Measurements from ENCODE around the gene NOP10. TPM values are rescaled to one million over a fixed set of nuclear protein-coding genes. Genes with fewer than 3 reads are reported as not detected.

The NOP10 gene
- total and polyA plus RNA-seq, 2 of the 13 experiments (the other 11 are each of a cell fraction or from before 2014, with no cell fraction given): 239 to 369 TPM

DNA sequence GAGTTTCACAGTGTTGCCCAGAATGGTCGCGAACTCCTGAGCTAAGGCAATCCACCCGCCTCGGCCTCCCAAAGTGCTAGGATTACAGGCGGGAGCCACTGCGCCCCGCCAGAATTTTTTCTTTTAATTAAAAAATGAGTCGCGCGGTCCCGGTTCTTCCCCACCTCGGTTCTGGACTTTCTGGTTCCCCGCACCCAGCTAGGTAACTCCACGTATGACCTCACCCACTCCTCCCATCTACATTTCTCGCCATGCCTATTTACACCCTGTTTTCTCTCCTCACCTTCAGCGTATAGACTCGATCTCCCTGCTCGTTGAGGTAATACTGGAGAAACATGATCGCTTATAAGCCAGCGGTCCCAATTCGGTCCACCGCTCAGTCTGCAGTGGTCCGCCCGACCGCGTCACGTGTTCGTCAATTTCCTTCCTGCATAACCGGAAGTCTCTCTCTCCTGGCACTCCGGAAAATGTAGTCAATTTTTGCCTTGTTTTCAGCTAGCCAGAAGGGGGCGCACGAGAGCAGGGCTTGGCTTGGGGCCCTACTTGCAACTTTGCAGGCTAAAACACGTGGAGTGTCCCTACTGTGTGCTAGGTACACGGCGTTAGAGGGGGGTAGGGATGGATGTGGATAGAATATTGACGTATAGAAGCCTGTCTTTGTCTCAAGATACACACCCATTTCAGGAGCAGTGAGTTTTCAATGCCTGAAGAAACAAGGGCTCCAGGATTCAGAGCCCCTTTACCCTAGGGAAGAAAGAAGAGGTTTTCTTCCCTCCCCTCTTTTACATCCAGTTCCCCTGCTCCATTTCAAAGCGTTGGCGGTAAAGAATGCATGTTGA lies at the start of gene NOP10, which contains the start of gene NUTM1 (continued):
- TF ChIP-seq ZNF788 (CRISPR knock-in tag; IDR thresholded peaks at IDR 0.05; ENCODE audit: borderline replicate concordance): peak; percentile 66; the same call in 1 of the 2 replicates
- TF ChIP-seq TCF7L2 (IDR thresholded peaks at IDR 0.05; ENCODE audit: low read depth, low read length): no peak
- peak; percentile 85 for TF ChIP-seq ASH2L (IDR thresholded peaks at IDR 0.05; ENCODE audit: insufficient read length, low read depth, low read length)
- peak; percentile 57 for TF ChIP-seq U2AF1 (optimal IDR thresholded peaks at IDR 0.05; ENCODE audit: low read depth, low read length)
- peak; percentile 80 for TF ChIP-seq SNAPC2 (CRISPR knock-in tag; IDR thresholded peaks at IDR 0.05)
- peak; percentile 55; the same call in 1 of the 2 replicates for TF ChIP-seq ZZZ3 (CRISPR knock-in tag; IDR thresholded peaks at IDR 0.05; ENCODE audit: borderline replicate concordance)
- TF ChIP-seq MLLT10 (CRISPR knock-in tag; IDR thresholded peaks at IDR 0.05): no peak
- no peak for TF ChIP-seq AGO2 (optimal IDR thresholded peaks at IDR 0.05; ENCODE audit: low read depth, low read length)
- TF ChIP-seq BCL6 (CRISPR knock-in tag; IDR thresholded peaks at IDR 0.05): 0 out of 2 replicates have a peak, but pooled peaks have one; percentile 9
- no peak for TF ChIP-seq MTF2 (CRISPR knock-in tag; IDR thresholded peaks at IDR 0.05; ENCODE audit: borderline replicate concordance)
- peak; percentile 62 for TF ChIP-seq MNT (IDR thresholded peaks at IDR 0.05)
- TF ChIP-seq SETDB1 (CRISPR knock-in tag; IDR thresholded peaks at IDR 0.05; ENCODE audit: borderline replicate concordance): no peak
- TF ChIP-seq SP4 (CRISPR knock-in tag; IDR thresholded peaks at IDR 0.05): peak; percentile 30; the same call in 1 of the 2 replicates
- no peak for TF ChIP-seq GLMP (CRISPR knock-in tag; IDR thresholded peaks at IDR 0.05; ENCODE audit: borderline replicate concordance)
- TF ChIP-seq HMG20A (CRISPR knock-in tag; IDR thresholded peaks at IDR 0.05; ENCODE audit: borderline replicate concordance): no peak
- peak; percentile 94 for TF ChIP-seq GATAD1 (CRISPR knock-in tag; IDR thresholded peaks at IDR 0.05)
- TF ChIP-seq RBAK (CRISPR knock-in tag; IDR thresholded peaks at IDR 0.05): no peak
- TF ChIP-seq NBN (conservative IDR thresholded peaks at IDR 0.05): no peak
- TF ChIP-seq PTBP1 (IDR thresholded peaks at IDR 0.05; ENCODE audit: low read depth, low read length, poor library complexity, severe bottlenecking): no peak
- no peak for TF ChIP-seq ZNF460 (CRISPR knock-in tag; IDR thresholded peaks at IDR 0.05; ENCODE audit: borderline replicate concordance)
- TF ChIP-seq ZNF333 (CRISPR knock-in tag; IDR thresholded peaks at IDR 0.05; ENCODE audit: borderline replicate concordance): no peak
- no peak; the same call in 1 of the 2 replicates for TF ChIP-seq ISX (CRISPR knock-in tag; conservative IDR thresholded peaks at IDR 0.05)
- no peak for TF ChIP-seq ZNF83 (CRISPR knock-in tag; IDR thresholded peaks at IDR 0.05; ENCODE audit: borderline replicate concordance)
- TF ChIP-seq ZC3H13 (CRISPR knock-in tag; IDR thresholded peaks at IDR 0.05): no peak
- peak; percentile 72 for TF ChIP-seq MED8 (CRISPR knock-in tag; IDR thresholded peaks at IDR 0.05; ENCODE audit: insufficient replicate concordance)
- TF ChIP-seq, protein P1, sequence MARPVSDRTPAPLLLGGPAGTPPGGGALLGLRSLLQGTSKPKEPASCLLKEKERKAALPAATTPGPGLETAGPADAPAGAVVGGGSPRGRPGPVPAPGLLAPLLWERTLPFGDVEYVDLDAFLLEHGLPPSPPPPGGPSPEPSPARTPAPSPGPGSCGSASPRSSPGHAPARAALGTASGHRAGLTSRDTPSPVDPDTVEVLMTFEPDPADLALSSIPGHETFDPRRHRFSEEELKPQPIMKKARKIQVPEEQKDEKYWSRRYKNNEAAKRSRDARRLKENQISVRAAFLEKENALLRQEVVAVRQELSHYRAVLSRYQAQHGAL (CRISPR knock-in tag; IDR thresholded peaks at IDR 0.05; ENCODE audit: not compliant biosample characterization): no peak
- peak; percentile 74 for TF ChIP-seq SPEN (CRISPR knock-in tag; IDR thresholded peaks at IDR 0.05; ENCODE audit: low read depth)
- peak; percentile 93 for TF ChIP-seq KMT2A (CRISPR knock-in tag; IDR thresholded peaks at IDR 0.05)
- peak; percentile 68 for TF ChIP-seq ZNF264 (CRISPR knock-in tag; IDR thresholded peaks at IDR 0.05)
